Measurements from ENCODE around the gene RARRES2. TPM values are rescaled to one million over a fixed set of nuclear protein-coding genes. Genes with fewer than 3 reads are reported as not detected.

RARRES2 gene
- total RNA-seq, 1 experiment from 2014 or later = not detected

- H3F3A ChIP-seq (ENCODE audit: insufficient read depth, low read depth) = peaks cover 62% of the 10 kb centered on the region
- no peaks in the 10 kb centered on the region for H3K9me2 ChIP-seq (ENCODE audit: insufficient read depth)
- peaks cover 22% of the 10 kb centered on the region for H3K4me1 ChIP-seq (replicated peaks; ENCODE audit: insufficient read depth)
- H4K20me1 ChIP-seq (ENCODE audit: insufficient read depth) = peaks cover 13% of the 10 kb centered on the region
- H2AFZ ChIP-seq = peak overlapping the region; percentile 94
- H3K36me3 ChIP-seq (ENCODE audit: low read depth) = peaks cover 10% of the 10 kb centered on the region; the same call in 1 of the 2 replicates
- H3K27ac ChIP-seq = peak overlapping the region; percentile 31
- no peaks in the 10 kb centered on the region for H3K9me3 ChIP-seq (ENCODE audit: insufficient read depth, low read depth)
- ChIA-PET CTCF (interaction anchor here (0.7 kb wide), 1 partner anchor 1266 kb away, joined by 3 read pairs; no protein-coding TSS in a partner anchor), POLR2A (ENCODE audit: unreplicated experiment) (interaction anchor here (0.6 to 1.1 kb wide), 6 partner anchors 10 to 849 kb away, joined by 3 to 8 read pairs (median 4); partner anchors contain the start of gene REPIN1)
- DNase-seq = peak; percentile 77 to 81
- peaks cover 11% of the 10 kb centered on the region; the same call in 1 of the 2 replicates for H3K79me2 ChIP-seq (ENCODE audit: low read depth)
- BruUV-seq (replicated peaks) = TSS peak; percentile 96
- TF ChIP-seq EZH2 (IDR thresholded peaks at IDR 0.05; ENCODE audit: low read depth) = no peak
- TF ChIP-seq CTCF (conservative IDR thresholded peaks at IDR 0.05) = no peak; the same call in 1 of the 2 replicates
- H3K4me3 ChIP-seq = peak overlapping the region; percentile 89
- H3K27me3 ChIP-seq (ENCODE audit: insufficient read depth, low read depth) = no peaks in the 10 kb centered on the region
- intact Hi-C loops (cut with micrococcal nuclease; ENCODE audit: unreplicated experiment) = loop anchor here (2.0 kb wide), 1 partner anchor 15 kb away; no protein-coding TSS in a partner anchor
- H3K4me2 ChIP-seq = peak overlapping the region; percentile 81
These were observed 36.9 kb upstream of the RARRES2 start for GRCh38 chr7:150378115-150378852.

GRCh38 chr7:150377635-150378034 lies 36.2 kb upstream of the RARRES2 start:
- H3K4me1 ChIP-seq (replicated peaks; ENCODE audit: insufficient read depth) = peaks cover 26% of the 10 kb centered on the region
- intact Hi-C loops (cut with micrococcal nuclease; ENCODE audit: unreplicated experiment) = loop anchor here (2.0 kb wide), 1 partner anchor 15 kb away; no protein-coding TSS in a partner anchor
- peak overlapping the region; percentile 81 for H3K4me2 ChIP-seq

More at GRCh38 chr7:150377635-150378034, 36.2 kb upstream of the RARRES2 start:
- no peak overlapping the region; the same call in 1 of the 2 replicates for H3K4me3 ChIP-seq
- H3K9me3 ChIP-seq (ENCODE audit: insufficient read depth, low read depth) = no peaks in the 10 kb centered on the region
- no peaks in the 10 kb centered on the region for H3K9me2 ChIP-seq (ENCODE audit: insufficient read depth)
- H2AFZ ChIP-seq = no peak overlapping the region
- peaks cover 67% of the 10 kb centered on the region for H3F3A ChIP-seq (ENCODE audit: insufficient read depth, low read depth)
- no peaks in the 10 kb centered on the region for H3K27me3 ChIP-seq (ENCODE audit: insufficient read depth, low read depth)
- H3K36me3 ChIP-seq (ENCODE audit: low read depth) = peaks cover 16% of the 10 kb centered on the region
- no peak for DNase-seq
- peaks cover 19% of the 10 kb centered on the region for H4K20me1 ChIP-seq (ENCODE audit: insufficient read depth)
- CTCF ChIA-PET = no interaction called here
- no peak; the same call in 1 of the 2 replicates for TF ChIP-seq CTCF (conservative IDR thresholded peaks at IDR 0.05)
- TF ChIP-seq EZH2 (IDR thresholded peaks at IDR 0.05; ENCODE audit: low read depth) = no peak
- peaks cover 17% of the 10 kb centered on the region; the same call in 1 of the 2 replicates for H3K79me2 ChIP-seq (ENCODE audit: low read depth)
- no TSS peak for BruUV-seq (replicated peaks)
- POLR2A ChIA-PET (ENCODE audit: unreplicated experiment) = interaction anchor here (0.7 to 1.0 kb wide), 3 partner anchors 9 to 57 kb away, joined by 3 to 6 read pairs (median 4); partner anchors contain the start of gene REPIN1
- peak overlapping the region; percentile 31 for H3K27ac ChIP-seq

All from PC-9 (cell line).